Fibroblast of lung (primary cell): Measurements from ENCODE around the gene ZSCAN30. TPM values are rescaled to one million over a fixed set of nuclear protein-coding genes. Genes with fewer than 3 reads are reported as not detected.

Experiments used
- DNase-seq, 2 donors: peaks; one replicate each; pipeline versions ENCODE4 v3.0.0 to v3.0.0-alpha.2; 2010; ENCODE audit warnings: low read depth in 2 of 2
- H2AFZ ChIP-seq: 2 replicates; pipeline ENCODE4 v1.5.1; 2012; ENCODE audit warnings: low read length, control low read depth, inconsistent platforms
- H3K27ac ChIP-seq: 2 replicates; pipeline ENCODE4 v1.5.1; 2011; ENCODE audit warnings: low read length, control low read depth; ENCODE audit not compliant: insufficient read depth
- H3K27me3 ChIP-seq: 2 replicates; pipeline ENCODE4 v1.5.1; 2011; ENCODE audit warnings: mild to moderate bottlenecking, low read length; ENCODE audit not compliant: control insufficient read depth, insufficient read depth
- H3K36me3 ChIP-seq: 2 replicates; pipeline ENCODE4 v1.5.1; 2011; ENCODE audit warnings: low read length; ENCODE audit not compliant: control insufficient read depth, insufficient read depth
- H3K4me1 ChIP-seq: 2 replicates; pipeline ENCODE4 v1.5.1; 2011; ENCODE audit warnings: low read length; ENCODE audit not compliant: control insufficient read depth, insufficient read depth; ENCODE audit errors: extremely low read depth
- H3K4me2 ChIP-seq: 2 replicates; pipeline ENCODE4 v1.5.1; 2011; ENCODE audit warnings: low read length, control low read depth; ENCODE audit not compliant: insufficient read depth; ENCODE audit errors: extremely low read depth
- H3K4me3 ChIP-seq, 4 experiments: fragments of 200-600 bp in 1 of 4; sonication (generic) in 1 of 4; replicated peaks in 1 of 4; 2 replicates each; pipeline ENCODE4 v1.5.1; 2011 to 2016; ENCODE audit warnings: low read length in 4 of 4, low read depth in 3 of 4, mild to moderate bottlenecking in 3 of 4, control low read depth in 2 of 4, inconsistent platforms in 1 of 4, mixed read lengths in 1 of 4; ENCODE audit not compliant: insufficient read depth in 1 of 4; ENCODE audit errors: control extremely low read depth in 1 of 4
- H3K79me2 ChIP-seq: 2 replicates; pipeline ENCODE4 v1.5.1; 2012; ENCODE audit warnings: mild to moderate bottlenecking, low read length, inconsistent platforms; ENCODE audit not compliant: control insufficient read depth, insufficient read depth
- H3K9ac ChIP-seq: 2 replicates; pipeline ENCODE4 v1.5.1; 2011; ENCODE audit warnings: mild to moderate bottlenecking, low read length, control low read depth; ENCODE audit not compliant: insufficient read depth
- H3K9me3 ChIP-seq: 2 replicates; pipeline ENCODE4 v1.5.1; 2012; ENCODE audit warnings: low read depth, low read length; ENCODE audit not compliant: control insufficient read depth, insufficient read depth
- H4K20me1 ChIP-seq: 2 replicates; pipeline ENCODE4 v1.5.1; 2011; ENCODE audit warnings: low read length; ENCODE audit not compliant: control insufficient read depth, insufficient read depth; ENCODE audit errors: extremely low read depth
- EZH2 ChIP-seq: IDR thresholded peaks from 2 replicates; pipeline ENCODE4 v1.5.1; 2012; ENCODE audit warnings: low read length, control low read depth, mild to moderate bottlenecking; ENCODE audit errors: missing control alignments
- polyA plus RNA-seq, 2 donors: library from polyadenylated mRNA; depleted of rRNA in 1 of 2; stranded (reverse) in 1 of 2; unstranded in 1 of 2; fragments of >200 nt; gene quantifications; 2 replicates each; pipeline ENCODE4 v1.2.1, GENCODE V29; 2011 to 2012; ENCODE audit warnings: missing spikeins in 1 of 2
- total RNA-seq: library from RNA; depleted of rRNA; stranded (reverse); fragments of >200 nt; gene quantifications from 2 replicates; pipeline ENCODE4 v1.2.1, GENCODE V29; 2014
- TF ChIP-seq, protein P1 (sequence below), 2 donors: IDR thresholded peaks in 1 of 2; conservative IDR thresholded peaks in 1 of 2; 1 replicate in 1 of 2; 2 replicates in 1 of 2; pipeline ENCODE4 v1.5.1; 2011 to 2012; ENCODE audit warnings: low read length in 2 of 2, control low read depth in 1 of 2, inconsistent platforms in 1 of 2, low read depth in 1 of 2, mild to moderate bottlenecking in 1 of 2

Gene ZSCAN30
- total and polyA plus RNA-seq, 2 donors (not counting 1 experiment from before 2014, with no cell fraction given), result 12.9 to 29.2 TPM

DNA sequence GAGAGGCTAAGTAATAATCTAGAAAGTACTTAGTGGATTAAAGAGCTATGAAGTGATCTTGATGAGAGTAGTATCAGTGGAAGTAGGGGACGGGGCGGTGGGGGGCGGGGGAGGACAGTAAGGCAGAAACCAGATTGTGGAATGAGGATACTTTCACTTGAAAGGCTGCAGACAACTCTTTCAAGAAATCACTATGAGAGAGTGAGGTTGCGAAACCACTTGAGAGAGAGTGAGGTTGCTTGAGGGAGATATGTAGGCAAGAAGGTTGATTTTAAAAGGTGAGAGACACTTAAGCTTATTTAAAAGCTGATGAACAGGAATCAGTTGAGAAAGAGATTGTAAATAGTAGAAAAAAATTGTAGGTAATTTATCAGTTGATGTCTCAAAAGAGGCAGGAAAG, 45.4 kb downstream of the ZSCAN30 start:
- Histone ChIP-seq H3K27ac (no peak overlapping the region), H3K9me3 (peaks cover 3% of the 10 kb centered on the region), H3K27me3 (no peaks in the 10 kb centered on the region), H4K20me1 (no peaks in the 10 kb centered on the region), H3K36me3 (peaks cover 16% of the 10 kb centered on the region), H3K4me2 (no peak overlapping the region), H3K4me1 (no peaks in the 10 kb centered on the region), H3K9ac (no peak overlapping the region), H3K4me3 (no peak overlapping the region), H3K79me2 (peaks cover 5% of the 10 kb centered on the region), H2AFZ (no peak overlapping the region)
- no peak for DNase-seq
- TF ChIP-seq EZH2, result no peak
- TF ChIP-seq, protein P1, sequence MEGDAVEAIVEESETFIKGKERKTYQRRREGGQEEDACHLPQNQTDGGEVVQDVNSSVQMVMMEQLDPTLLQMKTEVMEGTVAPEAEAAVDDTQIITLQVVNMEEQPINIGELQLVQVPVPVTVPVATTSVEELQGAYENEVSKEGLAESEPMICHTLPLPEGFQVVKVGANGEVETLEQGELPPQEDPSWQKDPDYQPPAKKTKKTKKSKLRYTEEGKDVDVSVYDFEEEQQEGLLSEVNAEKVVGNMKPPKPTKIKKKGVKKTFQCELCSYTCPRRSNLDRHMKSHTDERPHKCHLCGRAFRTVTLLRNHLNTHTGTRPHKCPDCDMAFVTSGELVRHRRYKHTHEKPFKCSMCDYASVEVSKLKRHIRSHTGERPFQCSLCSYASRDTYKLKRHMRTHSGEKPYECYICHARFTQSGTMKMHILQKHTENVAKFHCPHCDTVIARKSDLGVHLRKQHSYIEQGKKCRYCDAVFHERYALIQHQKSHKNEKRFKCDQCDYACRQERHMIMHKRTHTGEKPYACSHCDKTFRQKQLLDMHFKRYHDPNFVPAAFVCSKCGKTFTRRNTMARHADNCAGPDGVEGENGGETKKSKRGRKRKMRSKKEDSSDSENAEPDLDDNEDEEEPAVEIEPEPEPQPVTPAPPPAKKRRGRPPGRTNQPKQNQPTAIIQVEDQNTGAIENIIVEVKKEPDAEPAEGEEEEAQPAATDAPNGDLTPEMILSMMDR (conservative IDR thresholded peaks at IDR 0.05 in 1 of 2, IDR thresholded peaks at IDR 0.05 in 1 of 2; ENCODE audit: low read depth in 1 of 2, low read length in 2 of 2), result no peak

DNA sequence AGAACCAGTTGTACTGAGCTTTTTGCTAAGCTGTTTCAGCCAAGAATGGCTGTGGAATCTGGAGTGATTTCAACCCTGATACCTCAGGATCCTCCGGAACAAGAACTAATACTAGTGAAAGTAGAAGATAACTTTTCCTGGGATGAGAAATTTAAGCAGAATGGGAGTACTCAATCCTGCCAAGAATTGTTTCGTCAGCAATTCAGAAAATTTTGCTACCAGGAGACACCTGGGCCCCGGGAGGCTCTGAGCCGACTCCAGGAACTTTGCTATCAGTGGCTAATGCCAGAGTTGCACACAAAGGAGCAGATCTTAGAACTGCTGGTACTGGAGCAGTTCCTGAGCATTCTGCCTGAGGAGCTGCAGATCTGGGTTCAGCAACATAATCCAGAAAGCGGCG, 47.6 kb downstream of the ZSCAN30 start:
- H3K27ac ChIP-seq, result peak overlapping the region; percentile 91
- H3K36me3 ChIP-seq, result peaks cover 16% of the 10 kb centered on the region
- TF ChIP-seq EZH2, result no peak
- TF ChIP-seq, protein P1 (conservative IDR thresholded peaks at IDR 0.05 in 1 of 2, IDR thresholded peaks at IDR 0.05 in 1 of 2; ENCODE audit: low read depth in 1 of 2, low read length in 2 of 2), result no peak
- no peak overlapping the region for H3K9ac ChIP-seq
- peaks cover 3% of the 10 kb centered on the region for H3K9me3 ChIP-seq
- no peak overlapping the region for H3K4me3 ChIP-seq
- no peaks in the 10 kb centered on the region for H3K27me3 ChIP-seq
- no peak overlapping the region for H2AFZ ChIP-seq
- H3K4me1 ChIP-seq, result no peaks in the 10 kb centered on the region
- peaks cover 5% of the 10 kb centered on the region for H3K79me2 ChIP-seq
- no peak for DNase-seq
- H3K4me2 ChIP-seq, result no peak overlapping the region
- H4K20me1 ChIP-seq, result no peaks in the 10 kb centered on the region

DNA sequence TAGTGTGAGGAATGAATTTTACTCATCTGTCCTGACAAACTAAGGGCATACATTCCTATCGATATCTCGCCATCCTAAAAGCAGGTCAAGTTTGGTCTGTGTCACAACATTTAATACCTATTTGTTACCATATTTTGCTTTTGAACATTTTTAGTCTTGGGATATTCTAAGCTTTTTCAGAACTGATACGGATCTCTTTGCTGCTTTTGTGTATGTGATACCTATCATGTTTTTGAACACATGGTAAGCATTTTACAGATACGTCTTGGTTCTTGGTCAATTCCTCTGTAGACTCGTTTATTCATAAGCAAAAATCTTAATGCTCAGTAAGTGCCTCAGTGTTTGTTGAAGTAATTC, 48.6 kb downstream of the ZSCAN30 start:
- Histone ChIP-seq H3K27ac (peak overlapping the region; percentile 91), H3K9me3 (peaks cover 3% of the 10 kb centered on the region), H3K79me2 (peaks cover 5% of the 10 kb centered on the region), H3K9ac (peak overlapping the region; percentile 92), H2AFZ (peak overlapping the region; percentile 14), H3K4me3 (peak overlapping the region; percentile 47 to 80 (median 64)), H3K4me1 (no peaks in the 10 kb centered on the region), H4K20me1 (no peaks in the 10 kb centered on the region), H3K36me3 (peaks cover 10% of the 10 kb centered on the region), H3K27me3 (no peaks in the 10 kb centered on the region), H3K4me2 (peak overlapping the region; percentile 79)
- TF ChIP-seq, protein P1 (conservative IDR thresholded peaks at IDR 0.05 in 1 of 2, IDR thresholded peaks at IDR 0.05 in 1 of 2; ENCODE audit: low read depth in 1 of 2, low read length in 2 of 2), result no peak
- no peak for TF ChIP-seq EZH2
- DNase-seq, result no peak
